Spleen (tissue), 11 donors: ENCODE measurements around the gene RASA3. TPM values are rescaled to one million over a fixed set of nuclear protein-coding genes. Genes with fewer than 3 reads are reported as not detected.

ENCODE experiments used
- DNase-seq: peaks from one replicate; pipeline ENCODE4 v3.0.0-alpha.2; 2020
- H3K27ac ChIP-seq, 8 donors: fragments of 200-600 bp; sonication (generic) in 7 of 8; 1 replicate in 4 of 8; 2 replicates in 4 of 8; pipeline versions ENCODE4 v1.5.0 to v1.8.0; 2016 to 2021; ENCODE audit warnings: inconsistent platforms in 4 of 8, mild to moderate bottlenecking in 4 of 8, moderate library complexity in 1 of 8
- H3K27me3 ChIP-seq, 7 donors: fragments of 200-600 bp; sonication (generic) in 6 of 7; replicated peaks in 1 of 7; 1 replicate in 4 of 7; 2 replicates in 3 of 7; pipeline versions ENCODE4 v1.5.0 to v1.8.0; 2016 to 2021; ENCODE audit warnings: inconsistent platforms in 3 of 7, mild to moderate bottlenecking in 1 of 7
- H3K36me3 ChIP-seq, 6 donors: fragments of 200-600 bp; sonication (generic) in 5 of 6; 1 replicate in 4 of 6; 2 replicates in 2 of 6; pipeline versions ENCODE4 v1.5.0 to v1.8.0; 2016 to 2021; ENCODE audit warnings: inconsistent platforms in 2 of 6
- H3K4me1 ChIP-seq, 6 donors: fragments of 200-600 bp; sonication (generic) in 5 of 6; 1 replicate in 3 of 6; 2 replicates in 3 of 6; pipeline versions ENCODE4 v1.5.0 to v1.8.0; 2016 to 2021; ENCODE audit warnings: inconsistent platforms in 3 of 6
- H3K4me3 ChIP-seq, 8 donors: fragments of 200-600 bp; sonication (generic) in 7 of 8; 1 replicate in 4 of 8; 2 replicates in 4 of 8; pipeline versions ENCODE4 v1.5.0 to v1.8.0; 2016 to 2021; ENCODE audit warnings: inconsistent platforms in 4 of 8, mild to moderate bottlenecking in 4 of 8, moderate library complexity in 2 of 8
- H3K9me3 ChIP-seq, 8 donors: fragments of 200-600 bp; sonication (generic) in 7 of 8; 1 replicate in 4 of 8; 2 replicates in 4 of 8; pipeline versions ENCODE4 v1.5.0 to v1.8.0; 2016 to 2021; ENCODE audit warnings: inconsistent platforms in 4 of 8
- POLR2A ChIP-seq, 3 donors: fragments of 450-650 bp; IDR thresholded peaks; one replicate each; pipeline ENCODE4 v1.5.1; 2017; ENCODE audit warnings: antibody characterized with exemption in 3 of 3, mild to moderate bottlenecking in 1 of 3
- POLR2AphosphoS5 ChIP-seq, 3 donors: sonication (generic); formaldehyde crosslinking; IDR thresholded peaks; one replicate each; pipeline ENCODE4 v1.5.1; 2017; ENCODE audit warnings: antibody characterized with exemption in 3 of 3
- WGBS, 5 donors: extraction: QIAGEN DNeasy Blood & Tissue Kit in 3 of 5; methylation state at CpG; one replicate each; pipeline versions ENCODE4 v1.1.5 to v1.1.7; 2013 to 2018; 5-methylcytosine and 5-hydroxymethylcytosine counted together
- intact Hi-C: fragments of 100-400 bp; cut with DNase I; formaldehyde crosslinking; loops from one replicate; pipeline ENCODE4 v1.15.0; 2023; ENCODE audit warnings: low total_unique reads
- polyA plus RNA-seq, 3 donors: library from polyadenylated mRNA; stranded (reverse); fragments of 200-250 nt; gene quantifications; one replicate each; pipeline ENCODE4 v1.2.1, GENCODE V29; 2013
- total RNA-seq, 7 donors: library from RNA; depleted of rRNA in 3 of 7; stranded (reverse); fragments of >200 nt in 3 of 7; fragmentation: NEBNext Ultra II Directional in 4 of 7; extraction: Animal tissue kit (Norgen Biotek cat#: 25700) in 4 of 7; gene quantifications; one replicate each; pipeline versions ENCODE4 v1.1.0 to v1.2.1, GENCODE V29; 2016 to 2021
- TF ChIP-seq, protein P1 (sequence below), 11 experiments: fragments of 200-600 bp in 7 of 11; fragments of 450-650 bp in 4 of 11; sonication (generic) in 4 of 11; IDR thresholded peaks in 8 of 11; conservative IDR thresholded peaks in 3 of 11; 1 replicate in 7 of 11; 2 replicates in 4 of 11; pipeline versions ENCODE4 v1.4.0 to v1.8.0; 2016 to 2021; ENCODE audit warnings: antibody characterized with exemption in 11 of 11, inconsistent platforms in 4 of 11, mild to moderate bottlenecking in 1 of 11
- donor health status: healthy with polysubstance abuse.
- donor health status: DM: no; HTN: no; CAD: no; lungs with moderate emphysema.
- donor health status: DM: no; HTN: no; CAD: no.
- donor health status: Bipolar disorder and iron deficiency.
- donor health status: healthy.
- donor health status: DM: no; HTN: no; CAD: no.
- donor health status: DM: yes; HTN: yes; CAD: no.

RASA3 gene
- total and polyA plus RNA-seq, 10 donors = 11.7 to 52.8 (median 47.7) TPM

- peak overlapping the region in 3 of 8 donors; percentile 62 to 65 (median 64) for H3K27ac ChIP-seq
- DNase-seq = no peak
- TF ChIP-seq, protein P1, sequence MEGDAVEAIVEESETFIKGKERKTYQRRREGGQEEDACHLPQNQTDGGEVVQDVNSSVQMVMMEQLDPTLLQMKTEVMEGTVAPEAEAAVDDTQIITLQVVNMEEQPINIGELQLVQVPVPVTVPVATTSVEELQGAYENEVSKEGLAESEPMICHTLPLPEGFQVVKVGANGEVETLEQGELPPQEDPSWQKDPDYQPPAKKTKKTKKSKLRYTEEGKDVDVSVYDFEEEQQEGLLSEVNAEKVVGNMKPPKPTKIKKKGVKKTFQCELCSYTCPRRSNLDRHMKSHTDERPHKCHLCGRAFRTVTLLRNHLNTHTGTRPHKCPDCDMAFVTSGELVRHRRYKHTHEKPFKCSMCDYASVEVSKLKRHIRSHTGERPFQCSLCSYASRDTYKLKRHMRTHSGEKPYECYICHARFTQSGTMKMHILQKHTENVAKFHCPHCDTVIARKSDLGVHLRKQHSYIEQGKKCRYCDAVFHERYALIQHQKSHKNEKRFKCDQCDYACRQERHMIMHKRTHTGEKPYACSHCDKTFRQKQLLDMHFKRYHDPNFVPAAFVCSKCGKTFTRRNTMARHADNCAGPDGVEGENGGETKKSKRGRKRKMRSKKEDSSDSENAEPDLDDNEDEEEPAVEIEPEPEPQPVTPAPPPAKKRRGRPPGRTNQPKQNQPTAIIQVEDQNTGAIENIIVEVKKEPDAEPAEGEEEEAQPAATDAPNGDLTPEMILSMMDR (IDR thresholded peaks at IDR 0.05 in 8 of 11, conservative IDR thresholded peaks at IDR 0.05 in 3 of 11) = no peak
- TF ChIP-seq POLR2A (IDR thresholded peaks at IDR 0.05) = no peak
- TF ChIP-seq POLR2AphosphoS5 (IDR thresholded peaks at IDR 0.05) = no peak
Observed at GRCh38 chr13:114061047-114061446, 71.4 kb downstream of the RASA3 start.

GRCh38 chr13:114059946-114060860 lies 72.2 kb downstream of the RASA3 start:
- Histone ChIP-seq H3K27me3 (no peaks in the 10 kb centered on the region), H3K4me1 (peaks cover 45 to 94% (median 75%) of the 10 kb centered on the region in 6 donors), H3K4me3 (no peak overlapping the region), H3K9me3 (no peaks in the 10 kb centered on the region), H3K36me3 (peaks cover 0 to 55% (median 10%) of the 10 kb centered on the region in 6 donors), H3K27ac (peak overlapping the region in 3 of 8 donors; percentile 62 to 65 (median 64))
- no peak for DNase-seq
- intact Hi-C loops = no loop called here
- TF ChIP-seq POLR2AphosphoS5 (IDR thresholded peaks at IDR 0.05) (peak in 2 of 3 donors; percentile 3 to 88), POLR2A (IDR thresholded peaks at IDR 0.05) (no peak)
- TF ChIP-seq, protein P1 (IDR thresholded peaks at IDR 0.05 in 8 of 11, conservative IDR thresholded peaks at IDR 0.05 in 3 of 11) = no peak
- WGBS, 5 donors = 79 to 95% (median 89%) methylated on average over 32 to 53 of the region's 53 CpGs

More at GRCh38 chr13:114061047-114061446, 71.4 kb downstream of the RASA3 start:
- no peaks in the 10 kb centered on the region for H3K9me3 ChIP-seq
- H3K4me1 ChIP-seq = peaks cover 53 to 97% (median 77%) of the 10 kb centered on the region in 6 donors
- peaks cover 0 to 47% (median 5%) of the 10 kb centered on the region in 6 donors for H3K36me3 ChIP-seq
- no peak overlapping the region for H3K4me3 ChIP-seq
- intact Hi-C loops = no loop called here
- H3K27me3 ChIP-seq = no peaks in the 10 kb centered on the region
- WGBS, 5 donors = 90 to 93% (median 92%) methylated on average over 18 of the region's 18 CpGs

DNA sequence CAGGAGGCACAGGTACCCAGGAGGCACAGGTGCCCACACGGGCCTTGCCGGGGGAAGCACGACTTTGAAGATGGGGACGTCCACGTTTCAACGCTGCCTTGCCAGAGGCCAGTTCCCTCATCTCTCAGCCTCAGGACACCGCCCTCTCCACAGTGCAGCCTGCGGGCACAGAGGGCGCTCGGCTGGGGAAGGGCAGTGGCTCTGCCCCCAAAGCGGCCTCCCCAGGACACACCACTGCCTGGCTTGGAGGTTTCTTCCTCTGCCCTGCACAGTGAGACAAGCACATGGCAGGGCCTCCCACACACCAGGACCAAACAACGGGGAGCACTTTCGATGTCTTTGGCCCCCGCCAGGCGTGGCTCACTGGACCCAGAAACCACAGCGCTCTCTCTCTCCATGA lies 73.0 kb downstream of the RASA3 start:
- Histone ChIP-seq H3K4me3 (no peak overlapping the region), H3K27ac (peak overlapping the region in 2 of 8 donors; percentile 64 to 65), H3K27me3 (no peaks in the 10 kb centered on the region), H3K9me3 (no peaks in the 10 kb centered on the region), H3K4me1 (peaks cover 37 to 87% (median 70%) of the 10 kb centered on the region in 6 donors), H3K36me3 (peaks cover 0 to 63% (median 15%) of the 10 kb centered on the region in 6 donors)
- TF ChIP-seq POLR2A (IDR thresholded peaks at IDR 0.05) (no peak), POLR2AphosphoS5 (IDR thresholded peaks at IDR 0.05) (no peak)
- TF ChIP-seq, protein P1 (IDR thresholded peaks at IDR 0.05 in 8 of 11, conservative IDR thresholded peaks at IDR 0.05 in 3 of 11) = no peak
- 88 to 93% (median 92%) methylated on average over 13 to 16 of the region's 16 CpGs for WGBS, 5 donors
- intact Hi-C loops = no loop called here
- DNase-seq = no peak
